GM18870 (cell line): ENCODE data around the gene COL15A1.

Experiments used
- ATAC-seq: cut with Tn5 transposase; IDR thresholded peaks from one replicate; pipeline ENCODE4 v1.9.1; 2021; ENCODE audit warnings: moderate library complexity; ENCODE audit not compliant: unreplicated experiment

Gene COL15A1

DNA sequence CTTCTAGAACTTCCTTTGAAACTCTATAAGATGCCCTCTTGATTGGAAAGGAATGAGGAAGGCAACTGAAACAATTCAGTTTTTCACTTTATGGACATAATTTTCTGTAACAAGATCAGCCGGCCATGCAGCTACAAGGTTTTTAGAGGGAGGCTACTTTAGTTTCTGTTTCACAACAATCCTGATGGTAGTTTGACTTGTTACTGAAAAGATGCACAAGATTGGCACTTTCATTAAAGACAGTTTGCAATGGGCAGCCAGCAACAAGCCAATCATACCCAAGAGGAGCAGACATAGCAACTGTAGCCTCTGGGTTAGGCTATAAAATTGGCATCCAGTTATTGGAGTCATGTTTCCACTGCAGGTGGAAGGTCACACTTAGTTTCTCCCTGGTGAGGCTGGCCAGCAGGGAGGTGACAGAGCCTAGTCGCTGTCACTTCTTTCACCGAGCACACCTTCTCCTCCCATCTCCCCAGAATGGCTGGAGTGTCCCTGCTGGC is 87.0 kb downstream of the COL15A1 start:
- ATAC-seq = no peak

DNA sequence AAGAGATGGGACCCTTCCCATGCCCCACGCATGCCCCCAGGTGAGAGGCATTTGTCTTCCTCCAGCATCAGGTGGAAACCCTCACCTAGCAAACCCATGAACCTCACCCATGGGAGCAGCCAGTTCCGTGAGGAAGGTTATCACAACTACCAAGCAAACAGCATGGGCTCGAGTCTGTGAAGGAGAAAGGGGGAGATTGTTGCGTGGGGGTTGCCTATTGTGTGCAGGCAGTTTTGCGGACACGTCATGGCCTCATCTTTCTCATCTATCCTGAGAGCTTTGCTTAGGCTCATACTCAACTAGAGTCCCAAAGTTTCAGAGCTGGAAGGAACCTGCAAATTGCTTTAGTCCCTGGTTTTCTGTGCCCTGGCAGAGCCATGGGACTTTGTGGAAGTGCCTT is 87.6 kb downstream of the COL15A1 start:
- no peak for ATAC-seq

DNA sequence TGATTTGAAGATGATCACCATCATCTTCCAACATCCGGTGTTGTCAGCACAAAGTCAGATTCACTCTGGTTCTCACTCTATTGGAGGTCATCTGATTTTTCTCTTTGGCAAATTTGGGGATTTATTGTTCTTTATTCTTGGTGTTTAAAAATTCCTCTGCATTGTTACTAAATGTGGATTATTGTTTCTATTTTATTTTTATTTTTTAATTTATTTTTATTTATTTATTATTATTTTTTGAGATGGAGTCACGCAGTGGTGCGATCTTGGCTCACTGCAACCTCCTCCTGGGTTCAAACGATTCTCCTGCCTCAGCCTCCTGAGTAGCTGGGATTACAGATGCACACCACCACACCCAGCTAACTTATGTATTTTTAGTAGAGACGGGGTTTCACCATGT is 88.3 kb downstream of the COL15A1 start:
- no peak for ATAC-seq

DNA sequence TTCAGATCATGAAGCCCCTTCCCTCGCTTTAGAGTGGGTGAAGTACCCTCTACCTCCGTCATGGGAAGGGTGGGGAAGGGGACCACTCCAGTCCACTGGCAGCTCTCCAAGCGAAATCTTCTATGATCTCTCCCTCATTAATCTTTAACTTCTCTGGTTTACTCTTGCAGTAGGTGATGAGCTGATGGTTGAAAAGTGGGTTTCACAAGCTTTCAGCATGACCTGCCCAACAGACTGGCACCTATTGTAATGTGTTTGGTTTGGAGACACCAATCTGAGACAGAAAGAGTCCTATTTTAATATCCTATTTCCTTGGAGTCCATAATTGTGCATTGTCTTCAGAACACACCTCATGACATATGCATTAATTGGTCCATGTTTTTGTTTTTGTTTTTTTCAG is 90.4 kb downstream of the COL15A1 start:
- no peak for ATAC-seq

DNA sequence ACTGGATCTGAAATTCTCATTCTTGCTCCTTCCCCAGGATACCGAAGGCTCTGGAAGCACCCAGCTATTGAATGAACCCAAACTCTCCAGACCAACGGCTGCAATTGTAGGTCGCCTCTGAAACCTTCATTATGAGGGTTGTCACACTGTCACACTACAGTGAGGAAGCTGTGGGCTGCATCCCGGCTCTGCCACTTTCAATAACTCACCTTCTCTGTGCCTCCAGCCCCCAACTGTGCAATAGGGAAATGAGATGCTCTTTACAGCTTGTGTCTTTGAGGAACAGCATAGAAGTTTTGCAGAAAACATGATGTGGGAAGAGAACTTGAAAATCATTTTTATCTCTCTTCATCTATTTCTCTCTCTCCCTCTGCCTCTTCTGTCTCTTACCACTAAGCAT is 91.6 kb downstream of the COL15A1 start:
- ATAC-seq = no peak

DNA sequence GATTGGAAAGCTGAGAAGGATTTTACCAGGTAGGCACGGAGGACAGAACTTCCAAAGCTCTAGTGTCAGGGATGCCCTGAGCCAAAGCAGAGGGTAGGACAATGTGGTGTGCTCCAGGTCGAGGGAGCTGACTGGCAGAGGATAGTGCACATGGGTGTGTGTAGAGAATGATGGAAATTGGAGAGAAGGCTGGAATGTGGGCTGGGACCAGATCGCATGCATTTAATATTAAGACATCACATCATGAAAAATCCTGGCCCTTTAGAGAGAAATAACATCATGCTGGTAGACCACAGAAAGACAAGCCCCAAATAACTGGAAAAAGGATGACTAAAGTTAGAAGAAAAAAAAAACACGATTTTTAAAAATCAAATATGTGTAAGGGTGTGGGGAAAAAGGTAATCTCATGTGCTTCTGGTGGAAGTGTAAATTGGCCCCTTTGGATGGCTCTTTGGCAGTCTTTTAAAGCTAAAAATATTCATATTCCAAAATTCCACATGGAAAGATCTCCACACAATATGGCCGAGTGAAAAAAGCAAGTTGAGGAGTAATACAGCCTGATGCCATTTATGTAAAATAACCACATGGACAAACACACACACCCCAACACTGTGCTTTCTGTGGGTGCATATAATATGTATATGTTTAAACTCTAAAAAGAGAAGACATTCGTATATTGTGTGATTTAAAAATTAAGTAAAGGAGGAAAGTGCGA is 94.2 kb downstream of the COL15A1 start:
- no peak for ATAC-seq

DNA sequence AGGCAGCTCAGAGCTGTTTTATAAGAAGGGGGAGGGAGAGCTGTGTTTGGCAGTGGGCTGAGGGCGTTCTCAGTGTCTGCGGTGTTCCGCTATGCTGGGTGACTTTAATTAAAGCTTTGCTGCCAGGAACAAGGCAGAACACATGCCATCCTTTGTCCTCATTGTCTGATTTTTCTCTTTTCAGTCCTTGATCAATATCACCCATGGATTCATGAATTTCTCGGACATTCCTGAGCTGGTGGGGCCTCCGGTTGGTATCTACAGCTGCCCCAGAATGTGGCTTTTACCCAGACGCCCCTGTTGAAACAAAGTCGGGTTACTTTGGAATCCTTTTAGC is 94.7 kb downstream of the COL15A1 start:
- ATAC-seq = no peak

DNA sequence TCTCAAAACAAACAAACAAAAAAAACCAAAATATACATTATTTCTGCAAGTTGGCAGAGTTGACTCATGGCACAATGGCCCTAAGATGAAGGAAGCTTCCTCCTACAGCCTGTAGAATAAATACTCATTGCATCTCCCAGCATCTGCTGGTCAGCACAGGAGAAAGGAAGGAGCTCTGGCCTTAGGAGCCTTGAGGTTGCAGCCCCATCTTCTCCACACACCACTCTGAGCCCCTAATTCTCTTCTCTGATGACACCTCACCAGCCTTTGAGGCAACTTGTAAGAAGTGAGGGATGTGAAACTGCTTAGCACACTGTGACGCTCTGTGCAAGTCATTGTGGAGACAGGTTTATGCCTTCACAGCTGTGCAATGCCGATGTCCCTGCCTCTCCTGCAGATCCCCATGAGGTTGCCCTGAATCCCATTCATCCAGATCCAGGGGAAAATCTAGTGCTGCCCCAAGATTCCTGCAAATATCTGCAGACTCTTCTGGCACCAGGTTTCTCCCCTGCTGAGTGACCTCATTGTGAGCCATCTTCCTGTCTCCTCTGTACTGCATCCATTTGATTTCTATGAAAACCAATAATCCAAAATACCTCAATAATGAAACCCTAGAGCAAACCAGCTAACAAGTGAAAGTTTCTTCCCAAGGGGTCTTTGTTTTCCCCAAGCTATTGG is 95.9 kb downstream of the COL15A1 start:
- no peak for ATAC-seq

DNA sequence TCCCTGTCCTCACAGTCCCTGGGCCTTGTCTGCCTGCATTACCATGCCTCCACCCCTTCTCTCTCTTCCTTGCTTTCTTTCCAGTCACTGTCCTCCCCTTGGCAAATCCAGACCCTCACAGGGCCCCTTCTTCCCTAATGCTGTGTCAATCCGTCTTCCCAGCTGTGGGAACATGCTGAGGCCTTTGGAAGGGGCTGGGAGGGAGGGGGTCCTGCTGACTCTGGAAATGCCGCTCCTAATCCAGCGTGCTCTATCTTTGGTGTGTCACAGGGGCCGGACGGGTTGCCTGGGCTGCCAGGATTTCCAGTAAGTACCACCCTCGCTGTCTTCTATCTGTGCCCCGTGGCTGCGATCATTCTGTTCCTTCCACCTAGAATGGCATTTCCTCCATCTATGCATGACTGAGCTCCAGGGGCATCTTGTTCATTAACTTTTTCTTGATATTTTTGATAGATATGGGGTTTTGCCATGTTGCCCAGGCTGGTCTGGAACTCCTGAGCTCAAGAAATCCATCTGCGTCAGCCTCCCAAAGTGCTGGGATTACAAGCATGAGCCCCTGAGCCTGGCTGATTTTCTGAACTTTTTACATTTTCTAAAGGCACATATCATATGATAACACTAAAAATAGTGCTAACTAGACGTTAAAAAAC is 96.7 kb downstream of the COL15A1 start:
- no peak for ATAC-seq

DNA sequence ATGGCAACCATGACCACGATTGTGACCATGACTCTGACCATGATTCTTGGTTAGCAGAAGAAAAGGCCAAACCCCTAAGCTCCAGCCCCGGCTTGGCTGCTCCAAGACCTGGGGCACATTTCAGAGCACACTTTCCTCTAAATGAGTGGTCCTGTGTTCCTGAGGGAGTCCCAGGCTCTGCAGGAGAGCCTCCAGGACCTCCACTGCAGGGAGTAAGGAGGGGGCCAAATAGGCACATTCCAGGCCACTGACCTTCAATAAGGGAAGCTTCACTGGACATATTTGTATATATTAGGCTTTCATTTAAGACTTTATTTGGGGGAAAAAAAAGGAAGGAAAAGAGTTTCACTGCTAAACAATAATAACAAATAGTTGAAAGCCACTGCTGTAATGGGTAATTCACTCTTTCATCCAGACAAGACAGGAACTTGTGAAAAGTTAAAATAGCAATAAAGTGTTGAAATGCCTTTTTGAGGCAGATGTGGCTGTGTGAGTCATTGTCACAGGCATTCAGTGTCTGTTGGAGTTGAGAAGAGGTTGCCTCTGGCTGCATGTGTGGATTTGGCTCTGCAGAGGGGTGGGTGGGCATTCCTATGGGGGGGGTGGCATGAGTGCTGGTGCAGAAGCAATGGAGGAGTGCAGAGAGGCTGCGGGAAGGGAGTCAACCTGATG is 97.3 kb downstream of the COL15A1 start:
- no peak for ATAC-seq

DNA sequence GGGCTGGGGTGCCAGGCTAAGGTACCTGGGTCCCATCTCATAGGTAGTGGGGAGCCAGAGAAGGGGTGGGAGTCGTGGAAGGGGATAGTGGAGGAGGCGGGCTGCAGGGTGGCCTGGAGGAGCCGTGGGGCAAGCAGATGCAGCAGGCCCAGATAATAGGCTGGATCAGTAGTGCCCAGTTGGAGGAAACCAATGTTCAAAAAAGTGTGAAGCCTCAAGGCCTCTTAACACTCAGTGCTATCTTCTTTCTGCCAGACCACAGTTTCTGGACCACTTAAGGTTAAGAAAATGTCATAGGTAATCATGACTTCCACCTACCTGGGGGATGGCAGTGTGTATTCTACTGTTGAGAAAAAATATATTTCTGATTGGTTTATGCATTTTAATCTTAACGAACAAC is 97.9 kb downstream of the COL15A1 start:
- no peak for ATAC-seq

DNA sequence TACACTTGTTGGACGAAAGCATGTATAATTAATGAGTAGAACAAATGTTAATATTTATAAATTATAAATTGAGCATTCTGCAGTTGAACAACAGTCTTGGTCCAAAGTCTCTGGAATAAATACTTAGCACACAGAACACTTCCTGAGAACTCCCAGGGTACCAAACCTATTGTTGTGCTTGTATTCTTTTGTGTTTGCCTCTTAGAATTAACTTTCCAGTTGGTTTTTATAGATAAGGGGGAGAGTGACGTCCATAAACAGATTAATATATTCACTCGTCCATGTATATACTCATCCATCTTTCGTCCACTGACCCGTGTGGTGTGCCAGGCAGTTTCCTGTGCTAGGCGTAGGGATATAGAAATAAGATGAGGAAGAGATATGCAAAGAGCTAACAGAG is 98.9 kb downstream of the COL15A1 start:
- no peak for ATAC-seq

DNA sequence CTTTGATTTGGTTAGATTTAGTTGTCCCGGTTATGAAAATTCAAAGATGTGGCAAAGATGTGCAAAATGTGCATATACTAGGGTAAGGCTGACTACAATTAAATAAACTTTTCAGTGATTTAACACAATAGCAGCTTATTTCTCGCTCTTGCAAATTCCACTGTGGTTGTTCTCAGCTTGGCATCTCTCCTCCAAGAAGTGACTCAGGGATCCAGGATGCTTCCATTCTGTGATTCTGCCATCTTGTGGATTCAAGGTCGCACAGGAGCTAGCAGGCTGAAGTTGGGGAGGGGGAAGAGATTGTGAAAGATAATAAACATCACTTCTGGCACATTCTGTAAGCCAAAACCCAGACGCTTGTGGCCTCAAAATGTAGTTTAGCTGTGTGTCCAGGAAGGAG is 101.1 kb downstream of the COL15A1 start:
- no peak for ATAC-seq

DNA sequence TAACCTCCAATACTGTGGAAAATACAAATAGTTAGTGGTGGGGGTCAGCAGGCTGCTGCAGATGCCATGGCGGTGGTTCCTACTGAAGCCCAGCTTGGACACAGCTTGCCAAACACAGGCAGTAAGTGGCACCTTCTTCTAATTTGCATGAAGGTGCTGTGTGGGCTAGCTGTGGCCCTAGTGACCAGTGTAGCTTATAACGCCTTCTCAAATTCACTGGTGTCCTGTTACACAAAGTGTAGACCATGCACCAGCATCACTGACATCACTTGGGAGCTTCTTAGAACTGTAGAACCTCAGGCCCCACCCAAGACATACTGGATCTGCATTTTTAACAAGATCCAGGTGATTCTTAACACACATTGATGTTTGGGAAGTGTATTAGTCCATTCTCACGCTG is 102.4 kb downstream of the COL15A1 start:
- no peak for ATAC-seq

DNA sequence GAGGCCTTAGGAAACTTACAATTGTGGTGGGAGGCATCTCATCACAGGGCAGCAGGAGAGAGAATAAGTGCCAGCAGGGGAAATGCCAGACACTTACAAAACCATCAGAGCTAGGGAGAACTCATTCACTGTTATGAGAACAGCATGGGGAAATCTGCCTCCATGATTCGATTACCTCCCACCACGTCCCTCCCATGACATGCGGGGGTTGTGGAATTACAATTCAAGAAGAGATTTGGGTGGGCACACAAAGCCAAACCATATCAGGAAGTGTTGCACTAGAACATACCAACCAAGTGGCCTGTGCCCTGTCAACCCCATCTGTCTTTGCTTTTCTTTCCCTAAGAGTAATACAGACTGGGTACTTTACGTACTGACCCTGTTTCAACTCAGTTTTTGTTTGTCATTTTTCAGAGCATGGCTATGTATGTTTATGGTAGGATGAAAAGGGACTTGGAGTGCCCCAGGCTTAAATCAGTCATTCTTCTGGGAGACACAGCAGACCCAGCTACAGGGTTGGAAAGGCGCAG is 102.9 kb downstream of the COL15A1 start:
- ATAC-seq = no peak

DNA sequence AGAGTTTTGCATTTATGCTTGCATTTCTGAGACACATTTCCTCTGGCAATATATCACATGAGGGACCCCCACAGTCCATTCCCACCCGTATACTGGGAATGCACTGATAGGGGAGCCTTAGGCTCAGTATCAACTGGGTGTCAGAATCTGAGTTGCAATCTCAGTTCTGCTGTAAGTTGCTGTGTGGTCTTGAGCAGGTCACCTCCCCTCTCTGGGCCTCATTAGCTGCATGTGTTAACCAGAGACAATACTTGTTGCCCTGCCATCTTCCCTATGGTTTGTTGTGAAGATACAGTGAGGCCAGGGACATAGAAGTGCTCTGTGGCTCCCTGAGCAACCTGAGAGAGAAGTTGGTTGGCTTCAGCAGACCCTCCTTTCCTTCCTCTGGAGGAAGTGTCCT is 105.5 kb downstream of the COL15A1 start:
- ATAC-seq = no peak

DNA sequence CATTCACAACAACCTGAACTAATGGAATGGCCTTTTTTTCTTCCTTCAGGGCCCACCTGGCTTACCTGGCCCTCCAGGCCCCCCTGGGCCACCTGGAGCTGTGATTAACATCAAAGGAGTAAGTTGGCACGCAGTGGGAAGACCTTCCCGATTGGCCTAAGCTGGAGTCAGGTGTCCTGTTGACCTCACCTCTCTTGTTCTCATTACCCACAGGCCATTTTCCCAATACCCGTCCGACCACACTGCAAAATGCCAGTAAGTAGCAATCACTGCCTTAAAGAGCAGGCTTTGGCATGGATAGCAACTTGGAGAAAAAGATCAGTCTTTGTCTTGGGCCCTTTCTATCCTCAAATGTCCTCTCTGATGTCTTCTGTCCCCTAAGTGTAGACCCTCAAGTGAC is 105.9 kb downstream of the COL15A1 start:
- no peak for ATAC-seq

DNA sequence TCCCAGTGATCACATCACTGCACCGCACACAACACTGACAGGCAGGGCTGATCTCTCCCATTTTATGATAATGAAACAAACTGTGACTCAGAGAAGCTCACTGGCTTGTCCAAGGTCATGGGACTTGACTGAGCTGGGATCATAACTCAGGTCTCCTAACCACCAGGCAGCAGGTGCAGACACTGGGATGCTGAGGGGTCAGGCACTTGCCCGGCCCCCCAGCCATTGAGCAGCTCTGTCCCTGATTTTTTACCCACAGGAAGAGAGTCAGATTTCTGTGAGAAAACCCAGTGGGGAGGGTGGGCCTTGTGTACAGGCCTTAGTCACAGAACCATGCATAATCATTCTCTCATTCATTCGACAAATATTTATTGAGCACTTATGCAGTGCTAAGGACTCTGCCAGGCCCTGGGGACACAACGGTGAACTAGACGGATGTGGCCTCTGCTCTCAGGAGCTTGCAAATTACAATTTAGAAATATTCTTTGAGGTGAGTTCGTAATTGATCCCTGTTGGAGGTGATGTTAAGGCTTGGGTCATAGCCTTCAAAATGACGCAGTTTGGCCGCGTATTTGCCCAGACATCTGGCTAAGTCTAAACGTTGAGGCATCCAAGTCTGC is 106.7 kb downstream of the COL15A1 start:
- no peak for ATAC-seq

DNA sequence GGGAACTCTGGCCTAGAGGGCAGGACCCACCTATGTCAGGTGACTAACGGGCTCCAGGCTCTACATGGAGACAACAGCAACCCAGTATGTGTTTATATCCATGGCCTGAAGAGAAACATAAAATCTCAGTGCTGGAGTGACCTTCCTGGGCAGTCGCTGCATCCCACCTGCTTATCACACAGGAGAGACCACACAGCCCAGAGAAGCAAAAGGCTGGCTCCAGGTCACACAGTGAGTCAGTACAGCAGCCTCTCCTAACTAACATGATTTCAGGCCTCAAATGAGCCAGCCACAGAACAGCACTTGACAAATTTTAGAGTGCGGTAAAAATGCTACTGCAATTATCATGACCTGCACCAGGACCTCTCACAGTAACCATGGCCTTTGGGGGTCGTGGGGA is 107.2 kb downstream of the COL15A1 start:
- ATAC-seq = no peak

DNA sequence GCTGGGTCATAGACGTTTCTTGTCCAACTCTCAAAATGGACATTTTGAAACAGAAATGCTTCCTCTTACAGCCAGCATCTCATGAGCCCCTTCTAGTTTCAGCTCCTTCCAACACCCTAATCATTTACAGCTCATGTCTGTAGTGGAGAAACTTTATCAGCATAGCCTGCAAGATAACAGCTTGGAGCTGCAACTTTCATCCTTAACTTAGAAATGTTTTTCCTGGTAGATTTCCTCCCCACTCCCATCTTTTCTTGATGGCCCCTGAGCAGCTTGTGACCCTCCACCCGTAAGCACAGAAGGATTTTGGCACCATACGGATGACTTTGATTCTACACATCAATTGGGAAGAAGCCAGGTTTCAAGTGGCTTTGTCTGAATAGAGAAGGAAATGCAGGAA is 107.7 kb downstream of the COL15A1 start:
- no peak for ATAC-seq

DNA sequence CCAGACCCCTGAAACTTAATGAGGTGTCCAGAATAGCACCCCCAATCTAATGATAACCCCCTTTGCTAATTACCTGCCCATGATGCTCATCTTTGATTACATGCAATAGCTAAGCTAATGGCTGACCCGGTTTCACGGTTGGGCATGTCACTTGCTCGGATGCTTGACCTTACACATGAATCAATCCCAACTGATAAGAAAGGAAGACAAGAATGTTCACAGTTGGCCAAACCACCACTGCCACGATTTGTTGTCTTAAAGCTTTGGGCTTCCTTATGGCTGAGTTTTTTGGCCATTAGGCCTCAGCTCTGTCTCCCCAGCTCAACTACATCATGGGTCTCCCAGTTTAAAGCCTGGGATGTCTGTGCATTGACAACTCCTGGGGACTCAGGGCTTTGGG is 108.1 kb downstream of the COL15A1 start:
- no peak for ATAC-seq
